ACC112 (cell line): ENCODE data around the gene TARS1.

Experiments used
- H2AFZ ChIP-seq: fragments of 200-600 bp; sonication (generic); one replicate; pipeline ENCODE4 v1.6.0; 2017; ENCODE audit warnings: antibody characterized with exemption, low read length; ENCODE audit not compliant: unreplicated experiment
- H3K27ac ChIP-seq: fragments of 200-600 bp; sonication (generic); 2 replicates; pipeline ENCODE4 v1.5.1; 2014; ENCODE audit warnings: low read depth, mild to moderate bottlenecking, antibody characterized with exemption, low read length, moderate library complexity
- H3K27me3 ChIP-seq: fragments of 200-600 bp; sonication (generic); 2 replicates; pipeline ENCODE4 v1.6.1; 2014; ENCODE audit warnings: mild to moderate bottlenecking, antibody characterized with exemption, low read length, moderate library complexity, mixed read lengths; ENCODE audit not compliant: insufficient read depth
- H3K36me3 ChIP-seq: fragments of 200-600 bp; sonication (generic); 2 replicates; pipeline ENCODE4 v1.6.1; 2016; ENCODE audit warnings: mild to moderate bottlenecking, antibody characterized with exemption, low read length, moderate library complexity, mixed read lengths; ENCODE audit not compliant: insufficient read depth
- H3K4me1 ChIP-seq: fragments of 200-600 bp; sonication (generic); one replicate; pipeline ENCODE4 v1.6.1; 2016; ENCODE audit warnings: low read length, mixed read lengths; ENCODE audit not compliant: insufficient read depth, unreplicated experiment, control insufficient read depth
- H3K4me3 ChIP-seq: fragments of 200-600 bp; sonication (generic); 2 replicates; pipeline ENCODE4 v1.5.1; 2014; ENCODE audit warnings: mild to moderate bottlenecking, low read depth, low read length
- H3K79me2 ChIP-seq: fragments of 200-600 bp; sonication (generic); one replicate; pipeline ENCODE4 v1.6.0; 2016; ENCODE audit warnings: low read length; ENCODE audit not compliant: control insufficient read depth, unreplicated experiment, insufficient read depth

The TARS1 gene

GRCh38 chr5:33468775-33469435 is 28.1 kb downstream of the TARS1 start:
- Histone ChIP-seq H3K4me3 (no peak overlapping the region), H3K27ac (no peak overlapping the region), H3K36me3 (peaks cover 58% of the 10 kb centered on the region), H3K27me3 (no peaks in the 10 kb centered on the region), H3K79me2 (no peaks in the 10 kb centered on the region), H2AFZ (no peak overlapping the region), H3K4me1 (no peaks in the 10 kb centered on the region)

DNA sequence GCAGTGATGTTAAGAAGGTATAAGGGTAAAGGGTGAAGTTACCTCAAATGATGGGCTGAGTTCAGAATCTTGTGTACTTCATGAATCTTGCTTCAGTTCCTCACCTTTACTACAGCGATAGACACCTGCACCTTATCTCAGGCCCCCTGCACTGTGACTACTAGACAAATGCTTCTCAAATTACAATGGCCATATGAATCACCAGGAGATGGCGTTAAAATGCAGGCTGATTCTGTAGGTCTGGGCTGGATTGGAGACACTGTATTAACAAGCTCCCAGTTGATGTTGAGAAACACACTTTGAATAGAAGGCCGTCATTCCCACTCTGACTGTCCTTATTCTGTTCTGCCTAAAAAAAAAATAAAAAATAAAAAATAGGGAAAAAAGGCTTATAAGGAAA is 29.8 kb downstream of the TARS1 start:
- Histone ChIP-seq H3K27me3 (no peaks in the 10 kb centered on the region), H2AFZ (no peak overlapping the region), H3K4me3 (no peak overlapping the region), H3K36me3 (peaks cover 60% of the 10 kb centered on the region), H3K4me1 (no peaks in the 10 kb centered on the region), H3K27ac (no peak overlapping the region), H3K79me2 (no peaks in the 10 kb centered on the region)

DNA sequence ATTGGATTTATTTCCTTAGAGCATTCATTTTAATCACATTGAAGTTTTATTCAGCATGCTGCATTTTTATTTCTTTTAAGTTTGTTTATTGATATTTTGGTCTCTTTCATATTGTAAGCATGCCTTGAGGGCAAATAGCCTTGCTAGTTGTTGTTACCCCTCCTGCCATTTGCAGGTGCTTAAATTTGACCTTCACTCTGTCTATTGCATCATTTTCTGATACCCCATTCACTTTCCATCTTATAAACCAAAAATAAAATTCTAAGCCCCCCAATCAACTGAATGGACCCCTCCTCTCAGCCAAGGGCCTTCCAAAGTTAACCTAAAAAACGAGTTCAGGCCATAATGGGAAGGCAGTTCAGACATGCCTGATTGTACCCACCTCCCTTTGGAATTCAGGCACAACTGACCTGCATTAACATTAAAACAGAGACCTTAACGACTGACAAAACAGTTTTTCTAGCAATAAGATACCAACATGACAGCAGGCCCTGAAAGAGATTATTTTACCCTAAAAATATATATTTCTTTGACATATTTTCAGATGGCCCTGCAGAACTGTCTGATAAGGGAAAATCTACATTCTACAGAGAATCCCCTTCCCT is 32.1 kb downstream of the TARS1 start:
- no peak overlapping the region for H2AFZ ChIP-seq
- no peaks in the 10 kb centered on the region for H3K79me2 ChIP-seq
- H3K36me3 ChIP-seq, result peaks cover 50% of the 10 kb centered on the region
- no peak overlapping the region for H3K27ac ChIP-seq
- no peak overlapping the region for H3K4me3 ChIP-seq
- no peaks in the 10 kb centered on the region for H3K4me1 ChIP-seq
- H3K27me3 ChIP-seq, result no peaks in the 10 kb centered on the region

GRCh38 chr5:33474004-33474403 is 33.2 kb downstream of the TARS1 start:
- no peaks in the 10 kb centered on the region for H3K79me2 ChIP-seq
- peaks cover 45% of the 10 kb centered on the region for H3K36me3 ChIP-seq
- H3K4me3 ChIP-seq, result no peak overlapping the region
- no peak overlapping the region for H2AFZ ChIP-seq
- H3K27me3 ChIP-seq, result no peaks in the 10 kb centered on the region
- no peak overlapping the region for H3K27ac ChIP-seq
- H3K4me1 ChIP-seq, result no peaks in the 10 kb centered on the region

- Histone ChIP-seq H3K4me1 (no peaks in the 10 kb centered on the region), H3K27ac (no peak overlapping the region), H3K79me2 (no peaks in the 10 kb centered on the region), H3K4me3 (no peak overlapping the region), H2AFZ (no peak overlapping the region), H3K36me3 (peaks cover 45% of the 10 kb centered on the region), H3K27me3 (no peaks in the 10 kb centered on the region)
Measured at GRCh38 chr5:33474931-33475499, 34.2 kb downstream of the TARS1 start.

GRCh38 chr5:33475706-33476105 is 34.9 kb downstream of the TARS1 start:
- Histone ChIP-seq H3K27ac (no peak overlapping the region), H3K4me3 (no peak overlapping the region), H3K27me3 (no peaks in the 10 kb centered on the region), H3K36me3 (peaks cover 40% of the 10 kb centered on the region), H2AFZ (no peak overlapping the region), H3K4me1 (no peaks in the 10 kb centered on the region), H3K79me2 (no peaks in the 10 kb centered on the region)

GRCh38 chr5:33476992-33477391 is 36.2 kb downstream of the TARS1 start:
- no peak overlapping the region for H2AFZ ChIP-seq
- no peak overlapping the region for H3K4me3 ChIP-seq
- peaks cover 35% of the 10 kb centered on the region for H3K36me3 ChIP-seq
- no peaks in the 10 kb centered on the region for H3K79me2 ChIP-seq
- no peaks in the 10 kb centered on the region for H3K27me3 ChIP-seq
- H3K27ac ChIP-seq, result no peak overlapping the region
- H3K4me1 ChIP-seq, result no peaks in the 10 kb centered on the region

- no peak overlapping the region for H3K4me3 ChIP-seq
- no peak overlapping the region for H2AFZ ChIP-seq
- H3K4me1 ChIP-seq, result no peaks in the 10 kb centered on the region
- H3K36me3 ChIP-seq, result peaks cover 28% of the 10 kb centered on the region
- no peak overlapping the region for H3K27ac ChIP-seq
- no peaks in the 10 kb centered on the region for H3K79me2 ChIP-seq
- no peaks in the 10 kb centered on the region for H3K27me3 ChIP-seq
Measured at GRCh38 chr5:33477816-33478215, 37.1 kb downstream of the TARS1 start.

GRCh38 chr5:33479311-33479710 is 38.5 kb downstream of the TARS1 start:
- Histone ChIP-seq H2AFZ (no peak overlapping the region), H3K27me3 (no peaks in the 10 kb centered on the region), H3K27ac (no peak overlapping the region), H3K36me3 (peaks cover 17% of the 10 kb centered on the region), H3K4me1 (no peaks in the 10 kb centered on the region), H3K79me2 (no peaks in the 10 kb centered on the region), H3K4me3 (no peak overlapping the region)

GRCh38 chr5:33480876-33481275 is 40.1 kb downstream of the TARS1 start:
- Histone ChIP-seq H3K79me2 (no peaks in the 10 kb centered on the region), H2AFZ (no peak overlapping the region), H3K27ac (no peak overlapping the region), H3K36me3 (peaks cover 7% of the 10 kb centered on the region; the same call in 1 of the 2 replicates), H3K27me3 (no peaks in the 10 kb centered on the region), H3K4me3 (no peak overlapping the region), H3K4me1 (no peaks in the 10 kb centered on the region)

DNA sequence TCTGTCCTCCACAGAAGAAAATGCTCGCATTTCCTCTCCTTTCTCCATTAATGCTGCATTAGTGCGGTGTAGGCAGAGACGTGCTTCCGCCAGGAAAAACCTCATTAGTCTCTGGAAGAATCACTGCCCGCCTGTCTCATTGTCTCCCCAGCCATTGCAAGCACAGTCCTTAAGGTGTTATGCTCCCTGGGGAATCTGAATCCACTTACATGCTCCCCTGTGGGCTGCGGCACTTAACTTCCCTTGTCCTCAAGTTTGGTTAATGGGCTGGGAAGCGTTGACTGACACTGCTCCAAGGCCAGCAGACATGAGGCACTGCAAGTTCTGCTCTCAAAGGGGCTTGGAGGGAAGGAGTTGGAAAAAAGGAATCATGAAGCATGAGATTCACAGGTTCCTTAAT is 41.6 kb downstream of the TARS1 start:
- Histone ChIP-seq H3K27ac (no peak overlapping the region), H3K36me3 (no peaks in the 10 kb centered on the region; the same call in 1 of the 2 replicates), H2AFZ (no peak overlapping the region), H3K79me2 (no peaks in the 10 kb centered on the region), H3K4me3 (no peak overlapping the region), H3K27me3 (no peaks in the 10 kb centered on the region), H3K4me1 (no peaks in the 10 kb centered on the region)
